Caco-2 (cell line): Measurements from ENCODE around the gene B3GNT7. TPM values are rescaled to one million over a fixed set of nuclear protein-coding genes. Genes with fewer than 3 reads are reported as not detected.
"Not testable (repeated sequence)": the region's sequence is repeated elsewhere in the genome, so short reads cannot be mapped to it uniquely, and the experiment has no call there.

Experiments used
- BruUV-seq: library from RNA; stranded (reverse); fragments of 400-500 nt; replicated peaks from 2 replicates; lab custom pipeline; 2021; lab: Mats Ljungman, UMichigan
- CTCF ChIA-PET: fragments of 300-600 bp; sonication (Branson Sonifier 250); formaldehyde crosslinking; loops from one replicate; lab custom pipeline; 2022; ENCODE audit warnings: antibody characterized with exemption; lab: Charles Lee
- POLR2A ChIA-PET: fragments of 300-600 bp; sonication (Branson Sonifier 250); formaldehyde crosslinking; loops from one replicate; lab custom pipeline; 2022; ENCODE audit warnings: antibody characterized with exemption; lab: Charles Lee
- DNase-seq, 2 experiments: peaks; one replicate each; pipeline versions ENCODE4 v3.0.0 to v3.0.0-alpha.2; 2020 to 2022
- H3K27me3 ChIP-seq: replicated peaks from 2 replicates; pipeline ENCODE4 v1.6.0; 2011; ENCODE audit warnings: low read length; ENCODE audit not compliant: control insufficient read depth, insufficient read depth
- H3K36me3 ChIP-seq: 2 replicates; pipeline ENCODE4 v1.5.1; 2011; ENCODE audit warnings: low read length; ENCODE audit not compliant: control insufficient read depth, insufficient read depth
- H3K4me1 ChIP-seq: fragments of 250-450 bp; sonication (Bioruptor Pico); 2 replicates; pipeline ENCODE4 v1.5.1; 2020; ENCODE audit warnings: mild to moderate bottlenecking
- H3K4me3 ChIP-seq: 2 replicates; pipeline ENCODE4 v1.5.1; 2011; ENCODE audit warnings: low read depth, mild to moderate bottlenecking, control low read depth, low read length
- H3K9me3 ChIP-seq: fragments of 250-450 bp; sonication (Bioruptor Pico); 2 replicates; pipeline ENCODE4 v1.5.1; 2020; ENCODE audit warnings: mild to moderate bottlenecking, moderate library complexity
- H3K27ac Mint-ChIP-seq: one replicate; pipeline ENCODE4 v1.8.0; 2022; ENCODE audit warnings: mixed read lengths; ENCODE audit not compliant: unreplicated experiment
- H3K27me3 Mint-ChIP-seq: one replicate; pipeline ENCODE4 v1.8.0; 2022; ENCODE audit warnings: mixed read lengths; ENCODE audit not compliant: insufficient read depth, unreplicated experiment
- H3K36me3 Mint-ChIP-seq: one replicate; pipeline ENCODE4 v1.8.0; 2022; ENCODE audit warnings: mild to moderate bottlenecking, mixed read lengths; ENCODE audit not compliant: insufficient read depth, unreplicated experiment
- H3K4me1 Mint-ChIP-seq: one replicate; pipeline ENCODE4 v1.8.0; 2022; ENCODE audit warnings: low read depth, mixed read lengths; ENCODE audit not compliant: unreplicated experiment
- H3K4me3 Mint-ChIP-seq: one replicate; pipeline ENCODE4 v1.8.0; 2022; ENCODE audit warnings: mild to moderate bottlenecking, moderate library complexity, mixed read lengths; ENCODE audit not compliant: unreplicated experiment
- H3K9me3 Mint-ChIP-seq: one replicate; pipeline ENCODE4 v1.8.0; 2022; ENCODE audit warnings: mixed read lengths; ENCODE audit not compliant: unreplicated experiment
- intact Hi-C: fragments of 100-400 bp; cut with micrococcal nuclease; formaldehyde crosslinking; loops from one replicate; pipeline ENCODE4 v1.10.0; 2022; ENCODE audit not compliant: unreplicated experiment
- total RNA-seq: library from RNA; stranded (reverse); gene quantifications from 2 replicates; pipeline ENCODE4 v1.2.3, GENCODE V29; 2022

B3GNT7 gene
- total RNA-seq, 1 experiment from 2014 or later, result 2.7 TPM

DNA sequence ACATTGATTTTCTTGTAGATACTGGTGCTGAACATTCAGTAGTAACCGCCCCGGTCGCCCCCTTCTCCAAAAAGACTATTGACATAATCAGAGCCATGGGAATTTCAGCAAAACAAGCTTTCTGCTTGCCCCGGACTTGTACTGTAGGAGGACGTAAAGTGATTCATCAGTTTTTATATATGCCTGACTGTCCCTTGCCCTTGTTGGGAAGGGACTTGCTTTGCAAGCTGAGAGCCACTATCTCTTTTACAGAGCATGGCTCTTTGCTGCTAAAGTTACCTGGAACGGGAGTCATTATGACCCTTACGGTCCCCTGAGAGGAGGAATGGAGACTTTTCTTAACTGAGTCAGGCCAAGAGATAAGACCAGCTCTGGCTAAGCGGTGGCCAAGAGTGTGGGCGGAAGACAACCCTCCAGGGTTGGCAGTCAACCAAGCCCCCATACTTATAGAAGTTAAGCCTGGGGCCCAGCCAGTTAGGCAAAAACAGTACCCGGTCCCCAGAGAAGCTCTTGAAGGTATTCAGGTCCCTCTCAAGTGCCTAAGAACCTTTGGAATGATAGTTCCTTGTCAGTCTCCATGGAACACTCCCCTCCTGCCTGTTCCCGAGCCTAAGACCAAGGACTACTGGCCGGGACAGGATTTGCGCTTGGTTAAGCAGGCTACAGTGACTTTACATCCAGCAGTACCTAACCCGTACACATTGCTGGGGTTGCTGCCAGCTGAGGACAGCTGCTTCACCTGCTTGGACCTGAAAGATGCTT, 8.1 kb downstream of the B3GNT7 start:
- intact Hi-C loops, DNase-seq, BruUV-seq, H3K36me3 Mint-ChIP-seq, H3K27me3 Mint-ChIP-seq, H3K36me3 ChIP-seq, CTCF ChIA-PET, H3K27me3 ChIP-seq, H3K4me1 ChIP-seq, H3K9me3 Mint-ChIP-seq, H3K4me3 Mint-ChIP-seq, H3K9me3 ChIP-seq, H3K4me1 Mint-ChIP-seq, H3K27ac Mint-ChIP-seq, POLR2A ChIA-PET, H3K4me3 ChIP-seq: not testable (repeated sequence)

DNA sequence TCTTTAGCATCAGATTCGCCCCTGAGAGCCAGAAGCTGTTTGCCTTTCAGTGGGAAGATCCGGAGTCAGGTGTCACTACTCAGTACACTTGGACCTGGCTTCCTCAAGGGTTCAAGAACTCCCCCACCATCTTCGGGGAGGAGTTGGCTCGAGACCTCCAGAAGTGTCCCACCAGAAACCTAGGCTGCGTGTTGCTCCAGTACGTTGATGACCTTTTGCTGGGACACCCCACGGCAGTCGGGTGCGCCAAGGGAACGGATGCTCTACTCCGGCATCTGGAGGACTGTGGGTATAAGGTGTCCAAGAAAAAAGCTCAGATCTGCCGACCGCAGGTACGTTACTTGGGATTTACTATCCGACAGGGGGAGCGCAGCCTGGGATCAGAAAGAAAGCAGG, 8.7 kb downstream of the B3GNT7 start:
- H3K4me1 Mint-ChIP-seq, H3K4me3 ChIP-seq, CTCF ChIA-PET, H3K36me3 Mint-ChIP-seq, H3K36me3 ChIP-seq, H3K4me3 Mint-ChIP-seq, H3K4me1 ChIP-seq, H3K27me3 Mint-ChIP-seq, DNase-seq, POLR2A ChIA-PET, H3K27me3 ChIP-seq, H3K9me3 Mint-ChIP-seq, H3K9me3 ChIP-seq, H3K27ac Mint-ChIP-seq, intact Hi-C loops, BruUV-seq: not testable (repeated sequence)

DNA sequence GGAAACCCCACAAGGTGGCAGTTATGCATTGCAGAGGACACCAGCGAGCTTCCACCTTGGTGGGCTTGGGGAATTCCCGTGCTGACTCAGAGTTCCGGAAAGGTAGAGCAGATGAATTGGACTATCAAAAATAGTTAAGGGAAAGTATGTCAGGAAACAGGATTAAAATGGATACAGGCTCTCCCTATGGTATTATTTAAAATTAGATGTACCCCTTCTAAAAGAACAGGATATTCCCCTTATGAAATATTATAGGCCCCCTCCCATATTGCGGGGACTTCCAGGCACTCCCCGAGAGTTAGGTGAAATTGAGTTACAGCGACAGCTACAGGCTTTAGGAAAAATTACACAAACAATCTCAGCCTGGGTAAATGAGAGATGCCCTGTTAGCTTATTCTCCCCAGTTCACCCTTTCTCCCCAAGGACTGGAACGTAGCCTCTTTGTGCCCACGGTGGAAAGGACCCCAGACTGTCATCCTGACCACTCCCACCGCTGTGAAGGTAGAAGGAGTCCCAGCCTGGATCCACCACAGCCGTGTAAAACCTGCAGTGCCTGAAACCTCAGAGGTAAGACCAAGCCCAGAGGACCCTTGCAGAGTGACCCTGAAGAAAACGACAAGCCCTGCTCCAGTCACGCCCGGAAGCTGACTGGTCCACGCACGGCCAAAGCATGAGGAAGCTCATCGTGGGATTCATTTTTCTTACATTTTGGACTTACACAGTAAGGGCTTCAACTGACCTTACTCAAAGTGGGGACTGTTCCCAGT, 10.3 kb downstream of the B3GNT7 start:
- H3K9me3 Mint-ChIP-seq, H3K27me3 Mint-ChIP-seq, H3K27me3 ChIP-seq, POLR2A ChIA-PET, H3K9me3 ChIP-seq, H3K4me1 Mint-ChIP-seq, H3K27ac Mint-ChIP-seq, BruUV-seq, H3K4me3 Mint-ChIP-seq, H3K36me3 Mint-ChIP-seq, H3K4me1 ChIP-seq, intact Hi-C loops, H3K36me3 ChIP-seq, DNase-seq, H3K4me3 ChIP-seq: not testable (repeated sequence)
- CTCF ChIA-PET, result interaction anchor here (1.0 kb wide), 1 partner anchor 109 kb away, joined by 5 read pairs; no protein-coding TSS in a partner anchor

DNA sequence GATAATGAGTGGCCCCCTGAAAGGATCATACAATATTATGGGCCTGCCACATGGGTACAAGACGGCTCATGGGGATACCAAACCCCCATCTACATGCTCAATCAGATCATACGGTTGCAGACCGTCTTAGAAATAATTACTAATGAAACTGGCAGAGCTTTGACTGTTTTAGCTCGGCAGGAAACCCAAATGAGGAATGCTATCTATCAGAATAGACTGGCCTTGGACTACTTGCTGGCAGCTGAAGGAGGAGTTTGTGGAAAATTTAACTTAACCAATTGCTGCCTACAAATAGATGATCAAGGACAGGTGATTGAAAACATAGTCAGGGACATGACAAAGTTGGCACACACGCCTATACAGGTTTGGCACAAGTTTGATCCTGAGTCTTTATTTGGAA, 12.2 kb downstream of the B3GNT7 start:
- H3K36me3 ChIP-seq, H3K9me3 ChIP-seq, H3K9me3 Mint-ChIP-seq, BruUV-seq, CTCF ChIA-PET, H3K27me3 ChIP-seq, H3K4me1 ChIP-seq, H3K36me3 Mint-ChIP-seq, POLR2A ChIA-PET, DNase-seq, H3K4me3 Mint-ChIP-seq, H3K4me3 ChIP-seq, H3K4me1 Mint-ChIP-seq, H3K27me3 Mint-ChIP-seq, H3K27ac Mint-ChIP-seq, intact Hi-C loops: not testable (repeated sequence)

DNA sequence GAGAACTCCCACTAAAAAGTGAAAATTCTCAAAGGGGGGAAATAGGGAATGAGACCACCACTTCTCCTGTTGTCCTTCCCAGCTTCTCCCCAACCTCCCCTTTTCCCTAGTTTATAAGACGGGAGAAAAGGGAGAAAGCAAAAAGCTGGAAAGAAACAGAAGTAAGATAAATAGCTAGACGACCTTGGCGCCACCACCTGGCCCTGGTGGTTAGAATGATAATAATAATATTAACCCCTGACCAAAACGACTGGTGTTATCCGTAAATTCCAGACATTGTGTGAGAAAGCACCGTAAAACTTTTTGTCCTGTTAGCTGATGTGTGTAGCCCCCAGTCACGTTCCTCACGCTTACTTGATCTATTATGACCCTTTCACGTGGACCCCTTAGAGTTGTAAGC, 12.8 kb downstream of the B3GNT7 start:
- H3K27me3 Mint-ChIP-seq, H3K27ac Mint-ChIP-seq, H3K9me3 ChIP-seq, DNase-seq, H3K36me3 Mint-ChIP-seq, H3K4me3 Mint-ChIP-seq, BruUV-seq, H3K4me1 ChIP-seq, intact Hi-C loops, H3K4me3 ChIP-seq, CTCF ChIA-PET, POLR2A ChIA-PET, H3K27me3 ChIP-seq, H3K36me3 ChIP-seq, H3K4me1 Mint-ChIP-seq, H3K9me3 Mint-ChIP-seq: not testable (repeated sequence)
